Nephron (organoid): Measurements from ENCODE around the gene LCAT.
A peak's percentile ranks its signal among the peaks of the same experiment; 100 is the strongest.

Source experiments
- H3K27ac Mint-ChIP-seq, 3 experiments: 2 replicates each; pipeline ENCODE4 v1.8.0; 2020; ENCODE audit warnings: mixed read lengths in 3 of 3, mild to moderate bottlenecking in 2 of 3, moderate library complexity in 1 of 3
- H3K27me3 Mint-ChIP-seq: 2 replicates; pipeline ENCODE4 v1.8.0; 2021; ENCODE audit warnings: low read depth, mild to moderate bottlenecking, moderate library complexity, mixed read lengths
- H3K36me3 Mint-ChIP-seq: 2 replicates; pipeline ENCODE4 v1.8.0; 2020; ENCODE audit warnings: low read depth, mixed read lengths
- H3K4me1 Mint-ChIP-seq: 2 replicates; pipeline ENCODE4 v1.8.0; 2020; ENCODE audit warnings: mixed read lengths
- H3K4me3 Mint-ChIP-seq, 3 experiments: 2 replicates each; pipeline ENCODE4 v1.8.0; 2020; ENCODE audit warnings: mild to moderate bottlenecking in 3 of 3, mixed read lengths in 3 of 3, moderate library complexity in 2 of 3
- H3K9me3 Mint-ChIP-seq: 2 replicates; pipeline ENCODE4 v1.8.0; 2020; ENCODE audit warnings: mixed read lengths
- CTCF ChIP-seq, 3 experiments: fragments of 200-600 bp; sonication (generic); IDR thresholded peaks; one replicate each; pipeline ENCODE4 v1.5.0; 2021; ENCODE audit warnings: antibody characterized with exemption in 3 of 3; ENCODE audit not compliant: unreplicated experiment in 3 of 3

The LCAT gene

GRCh38 chr16:67907397-67908180 lies 36.3 kb downstream of the LCAT start:
- TF ChIP-seq CTCF (IDR thresholded peaks at IDR 0.05; ENCODE audit: unreplicated experiment in 3 of 3): no peak
- Mint-ChIP-seq H3K27ac (no peak overlapping the region), H3K9me3 (no peaks in the 10 kb centered on the region), H3K4me3 (no peak overlapping the region), H3K27me3 (no peaks in the 10 kb centered on the region), H3K4me1 (peaks cover 4% of the 10 kb centered on the region), H3K36me3 (peaks cover 32% of the 10 kb centered on the region)

GRCh38 chr16:67902831-67903230 lies 41.1 kb downstream of the LCAT start:
- TF ChIP-seq CTCF (IDR thresholded peaks at IDR 0.05; ENCODE audit: unreplicated experiment in 3 of 3): no peak
- H3K4me1 Mint-ChIP-seq: peaks cover 17% of the 10 kb centered on the region
- H3K27me3 Mint-ChIP-seq: no peaks in the 10 kb centered on the region
- peaks cover 9% of the 10 kb centered on the region for H3K36me3 Mint-ChIP-seq
- H3K27ac Mint-ChIP-seq: peak overlapping the region in 1 of 3 experiments; percentile 40
- H3K9me3 Mint-ChIP-seq: no peaks in the 10 kb centered on the region
- no peak overlapping the region for H3K4me3 Mint-ChIP-seq

- no peak overlapping the region for H3K27ac Mint-ChIP-seq
- H3K27me3 Mint-ChIP-seq: no peaks in the 10 kb centered on the region
- H3K9me3 Mint-ChIP-seq: no peaks in the 10 kb centered on the region
- no peak overlapping the region for H3K4me3 Mint-ChIP-seq
- peaks cover 22% of the 10 kb centered on the region for H3K4me1 Mint-ChIP-seq
- no peak for TF ChIP-seq CTCF (IDR thresholded peaks at IDR 0.05; ENCODE audit: unreplicated experiment in 3 of 3)
- H3K36me3 Mint-ChIP-seq: peaks cover 9% of the 10 kb centered on the region
Observed at GRCh38 chr16:67901734-67902133, 42.2 kb downstream of the LCAT start.

GRCh38 chr16:67897231-67897630 lies 46.7 kb downstream of the LCAT start:
- H3K27ac Mint-ChIP-seq: peak overlapping the region in 2 of 3 experiments; percentile 2 to 5
- no peaks in the 10 kb centered on the region for H3K36me3 Mint-ChIP-seq
- H3K4me1 Mint-ChIP-seq: peaks cover 40% of the 10 kb centered on the region
- H3K4me3 Mint-ChIP-seq: peak overlapping the region in 1 of 3 experiments; percentile 19
- no peaks in the 10 kb centered on the region for H3K27me3 Mint-ChIP-seq
- TF ChIP-seq CTCF (IDR thresholded peaks at IDR 0.05; ENCODE audit: unreplicated experiment in 3 of 3): no peak
- H3K9me3 Mint-ChIP-seq: no peaks in the 10 kb centered on the region

GRCh38 chr16:67893743-67894399 lies 50.0 kb downstream of the LCAT start:
- H3K27me3 Mint-ChIP-seq: no peaks in the 10 kb centered on the region
- H3K27ac Mint-ChIP-seq: peak overlapping the region; percentile 62 to 98 (median 86)
- no peak for TF ChIP-seq CTCF (IDR thresholded peaks at IDR 0.05; ENCODE audit: unreplicated experiment in 3 of 3)
- no peaks in the 10 kb centered on the region for H3K9me3 Mint-ChIP-seq
- no peaks in the 10 kb centered on the region for H3K36me3 Mint-ChIP-seq
- peaks cover 28% of the 10 kb centered on the region for H3K4me1 Mint-ChIP-seq
- peak overlapping the region; percentile 97 to 98 (median 98) for H3K4me3 Mint-ChIP-seq
